ENCODE data around the gene PLCG1. TPM values are rescaled to one million over a fixed set of nuclear protein-coding genes. Genes with fewer than 3 reads are reported as not detected.

Gene PLCG1
- total RNA-seq, 4 donors from 2014 or later, result 54.0 to 188 (median 91.5) TPM

- Histone ChIP-seq H3K4me1 (peaks cover 86% of the 10 kb centered on the region), H3K36me3 (no peaks in the 10 kb centered on the region), H3K27me3 (no peaks in the 10 kb centered on the region), H3K4me3 (no peak overlapping the region), H3K27ac (peak overlapping the region; percentile 0), H3K9me3 (no peaks in the 10 kb centered on the region)
- 46% methylated on average over 12 of the region's 12 CpGs for WGBS
- TF ChIP-seq POLR2AphosphoS5 (IDR thresholded peaks at IDR 0.05), result no peak
- no peak for TF ChIP-seq EP300 (IDR thresholded peaks at IDR 0.05)
- TF ChIP-seq CTCF (IDR thresholded peaks at IDR 0.05), result no peak
- no peak for TF ChIP-seq POLR2A (IDR thresholded peaks at IDR 0.05)
- DNase-seq (ENCODE audit: low spot score in 2 of 2), result no peak
Measured at GRCh38 chr20:41145821-41146620, 8.7 kb downstream of the PLCG1 start.

GRCh38 chr20:41147767-41148191, 10.4 kb downstream of the PLCG1 start:
- no peak for TF ChIP-seq POLR2A (IDR thresholded peaks at IDR 0.05)
- TF ChIP-seq EP300 (IDR thresholded peaks at IDR 0.05), result no peak
- no peak for TF ChIP-seq POLR2AphosphoS5 (IDR thresholded peaks at IDR 0.05)
- no peak for TF ChIP-seq CTCF (IDR thresholded peaks at IDR 0.05)
- no peak overlapping the region for H3K4me3 ChIP-seq
- H3K27me3 ChIP-seq, result no peaks in the 10 kb centered on the region
- H3K9me3 ChIP-seq, result no peaks in the 10 kb centered on the region
- H3K36me3 ChIP-seq, result no peaks in the 10 kb centered on the region
- peaks cover 83% of the 10 kb centered on the region for H3K4me1 ChIP-seq
- no peak for DNase-seq (ENCODE audit: low spot score in 2 of 2)
- 77% methylated on average over 8 of the region's 8 CpGs for WGBS
- peak overlapping the region; percentile 5 for H3K27ac ChIP-seq

- H3K4me1 ChIP-seq, result peaks cover 77% of the 10 kb centered on the region
- H3K9me3 ChIP-seq, result no peaks in the 10 kb centered on the region
- no peaks in the 10 kb centered on the region for H3K27me3 ChIP-seq
- WGBS, result 73% methylated on average over 5 of the region's 5 CpGs
- no peak overlapping the region for H3K27ac ChIP-seq
- TF ChIP-seq CTCF (IDR thresholded peaks at IDR 0.05) (no peak), POLR2A (IDR thresholded peaks at IDR 0.05) (no peak), EP300 (IDR thresholded peaks at IDR 0.05) (no peak), POLR2AphosphoS5 (IDR thresholded peaks at IDR 0.05) (no peak)
- no peak overlapping the region for H3K4me3 ChIP-seq
- DNase-seq (ENCODE audit: low spot score in 2 of 2), result no peak
- no peaks in the 10 kb centered on the region for H3K36me3 ChIP-seq
Measured at GRCh38 chr20:41148942-41149341, 11.6 kb downstream of the PLCG1 start.

GRCh38 chr20:41150664-41151063, 13.3 kb downstream of the PLCG1 start:
- peak overlapping the region; percentile 7 for H3K27ac ChIP-seq
- no peaks in the 10 kb centered on the region for H3K36me3 ChIP-seq
- no peak overlapping the region for H3K4me3 ChIP-seq
- TF ChIP-seq CTCF (IDR thresholded peaks at IDR 0.05), result no peak
- no peak for TF ChIP-seq POLR2AphosphoS5 (IDR thresholded peaks at IDR 0.05)
- no peak for TF ChIP-seq POLR2A (IDR thresholded peaks at IDR 0.05)
- TF ChIP-seq EP300 (IDR thresholded peaks at IDR 0.05), result no peak
- H3K27me3 ChIP-seq, result no peaks in the 10 kb centered on the region
- H3K4me1 ChIP-seq, result peaks cover 81% of the 10 kb centered on the region
- DNase-seq (ENCODE audit: low spot score in 2 of 2), result no peak
- no peaks in the 10 kb centered on the region for H3K9me3 ChIP-seq
- 50% methylated on average over 3 of the region's 3 CpGs for WGBS

GRCh38 chr20:41151134-41151869, 14.0 kb downstream of the PLCG1 start:
- Histone ChIP-seq H3K36me3 (no peaks in the 10 kb centered on the region), H3K27me3 (no peaks in the 10 kb centered on the region), H3K9me3 (no peaks in the 10 kb centered on the region), H3K4me3 (no peak overlapping the region), H3K27ac (no peak overlapping the region), H3K4me1 (peaks cover 81% of the 10 kb centered on the region)
- DNase-seq (ENCODE audit: low spot score in 2 of 2), result no peak
- WGBS, result 83% methylated on average over 5 of the region's 5 CpGs
- no peak for TF ChIP-seq EP300 (IDR thresholded peaks at IDR 0.05)
- TF ChIP-seq CTCF (IDR thresholded peaks at IDR 0.05), result no peak
- no peak for TF ChIP-seq POLR2AphosphoS5 (IDR thresholded peaks at IDR 0.05)
- no peak for TF ChIP-seq POLR2A (IDR thresholded peaks at IDR 0.05)

Data from suprapubic skin (tissue), 4 donors.